Stomach (tissue), 9 donors: Measurements from ENCODE around the gene STAB1. TPM values are rescaled to one million over a fixed set of nuclear protein-coding genes. Genes with fewer than 3 reads are reported as not detected.

ENCODE experiments used
- DNase-seq, 2 donors: peaks; one replicate each; pipeline versions ENCODE4 v3.0.0 to v3.0.0-alpha.2; 2013 to 2019
- H3K27ac ChIP-seq, 5 donors: fragments of 200-600 bp in 4 of 5; sonication (generic) in 4 of 5; one replicate each; pipeline ENCODE4 v1.5.1; 2013 to 2019; ENCODE audit warnings: mild to moderate bottlenecking in 1 of 5, moderate library complexity in 1 of 5
- H3K27me3 ChIP-seq, 3 donors: fragments of 200-600 bp; sonication (generic); one replicate each; pipeline ENCODE4 v1.5.1; 2017 to 2019; ENCODE audit warnings: mixed run types in 1 of 3
- H3K36me3 ChIP-seq, 4 donors: fragments of 200-600 bp; sonication (generic); 1 replicate in 3 of 4; 2 replicates in 1 of 4; pipeline ENCODE4 v1.5.1; 2016 to 2019
- H3K4me1 ChIP-seq, 4 donors: fragments of 200-600 bp; sonication (generic); one replicate each; pipeline ENCODE4 v1.5.1; 2016 to 2019
- H3K4me3 ChIP-seq, 4 donors: fragments of 200-600 bp; sonication (generic) in 3 of 4; one replicate each; pipeline ENCODE4 v1.5.1; 2016 to 2019; ENCODE audit warnings: mild to moderate bottlenecking in 1 of 4
- H3K9me3 ChIP-seq, 4 donors: fragments of 200-600 bp; sonication (generic); one replicate each; pipeline ENCODE4 v1.5.1; 2016 to 2019
- EP300 ChIP-seq: sonication (generic); formaldehyde crosslinking; IDR thresholded peaks from one replicate; pipeline ENCODE4 v1.6.1; 2017; ENCODE audit warnings: antibody characterized with exemption
- POLR2A ChIP-seq, 4 donors: fragments of 450-650 bp; IDR thresholded peaks; one replicate each; pipeline ENCODE4 v1.6.1; 2016; ENCODE audit warnings: antibody characterized with exemption in 4 of 4, control low read depth in 2 of 4, mild to moderate bottlenecking in 1 of 4, moderate library complexity in 1 of 4
- POLR2AphosphoS5 ChIP-seq, 3 donors: sonication (generic); formaldehyde crosslinking; IDR thresholded peaks; one replicate each; pipeline ENCODE4 v1.6.1; 2016; ENCODE audit warnings: antibody characterized with exemption in 3 of 3
- WGBS, 5 donors: extraction: QIAGEN DNeasy Blood & Tissue Kit in 3 of 5; methylation state at CpG; one replicate each; pipeline versions ENCODE4 v1.1.5 to v1.1.7; 2013 to 2018; 5-methylcytosine and 5-hydroxymethylcytosine counted together
- intact Hi-C: fragments of 100-400 bp; cut with DNase I; formaldehyde crosslinking; loops from one replicate; pipeline ENCODE4 v1.15.1; 2023; ENCODE audit warnings: low total_unique reads
- polyA plus RNA-seq, 3 donors: library from polyadenylated mRNA; stranded (reverse); fragments of 200-250 nt; gene quantifications; one replicate each; pipeline ENCODE4 v1.2.3, GENCODE V29; 2013
- total RNA-seq, 5 donors: library from RNA; depleted of rRNA; stranded (reverse); fragments of >200 nt; gene quantifications; one replicate each; pipeline versions ENCODE4 v1.1.0 to v1.2.3, GENCODE V29; 2014 to 2016
- TF ChIP-seq, protein P1 (sequence below), 7 experiments: fragments of 450-650 bp in 4 of 7; fragments of 200-600 bp in 3 of 7; sonication (generic) in 3 of 7; IDR thresholded peaks; one replicate each; pipeline ENCODE4 v1.5.1; 2016 to 2019; ENCODE audit warnings: antibody characterized with exemption in 7 of 7, control low read depth in 2 of 7, mild to moderate bottlenecking in 1 of 7
- donor health status: healthy with polysubstance abuse.
- donor health status: Bipolar disorder and iron deficiency.
- donor health status: healthy.

The STAB1 gene
- total and polyA plus RNA-seq, 8 donors = 33.7 to 295 (median 62.8) TPM

DNA sequence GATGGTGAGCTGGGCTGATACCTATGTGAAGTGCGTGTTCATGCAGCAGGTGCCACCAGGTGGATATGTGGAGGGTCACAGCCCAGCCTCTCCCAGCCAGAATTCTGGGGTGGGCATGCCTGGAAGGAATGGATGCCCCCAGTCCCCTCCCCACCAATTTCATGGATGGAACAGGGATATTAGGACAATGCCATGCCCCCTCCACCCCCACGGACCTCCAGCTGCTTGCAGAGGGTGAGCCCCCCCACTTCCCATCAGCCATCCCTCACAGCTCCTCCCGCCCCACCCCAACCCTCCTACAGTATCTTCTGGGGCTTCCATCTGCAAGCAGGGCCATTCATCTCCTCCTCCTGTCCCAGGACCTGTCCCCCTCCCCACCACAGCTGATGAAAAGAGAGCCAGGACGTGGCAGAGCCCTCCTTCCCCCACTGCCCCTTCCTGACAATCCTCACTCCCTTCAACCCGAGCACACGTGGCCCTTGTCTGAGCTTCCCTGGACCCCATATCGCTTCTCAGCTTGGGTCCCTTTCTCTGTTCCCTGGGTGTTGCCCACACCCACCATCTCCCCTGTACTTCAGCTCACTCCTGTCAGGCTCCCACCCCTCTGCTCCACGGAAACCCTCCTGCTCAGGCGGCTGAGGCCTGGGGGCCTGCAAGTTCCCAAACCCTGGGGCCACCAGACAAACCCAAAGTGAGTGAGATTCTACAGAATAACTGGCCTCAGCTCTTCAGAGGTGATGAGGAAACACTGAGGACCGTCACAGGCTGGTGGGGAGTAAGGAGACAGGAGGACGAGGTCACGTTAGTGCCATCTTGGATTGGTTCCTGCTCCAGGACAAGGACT, 47.4 kb upstream of the STAB1 start:
- no peak overlapping the region for H3K4me3 ChIP-seq
- no peaks in the 10 kb centered on the region for H3K27me3 ChIP-seq
- 77 to 83% (median 78%) methylated on average over 12 of the region's 12 CpGs for WGBS, 5 donors
- H3K4me1 ChIP-seq = peaks cover 4 to 35% (median 24%) of the 10 kb centered on the region in 4 donors
- intact Hi-C loops = no loop called here
- H3K36me3 ChIP-seq = no peaks in the 10 kb centered on the region
- H3K27ac ChIP-seq = no peak overlapping the region
- H3K9me3 ChIP-seq = no peaks in the 10 kb centered on the region
- peak in 1 of 2 donors; percentile 5 for DNase-seq
- TF ChIP-seq, protein P1, sequence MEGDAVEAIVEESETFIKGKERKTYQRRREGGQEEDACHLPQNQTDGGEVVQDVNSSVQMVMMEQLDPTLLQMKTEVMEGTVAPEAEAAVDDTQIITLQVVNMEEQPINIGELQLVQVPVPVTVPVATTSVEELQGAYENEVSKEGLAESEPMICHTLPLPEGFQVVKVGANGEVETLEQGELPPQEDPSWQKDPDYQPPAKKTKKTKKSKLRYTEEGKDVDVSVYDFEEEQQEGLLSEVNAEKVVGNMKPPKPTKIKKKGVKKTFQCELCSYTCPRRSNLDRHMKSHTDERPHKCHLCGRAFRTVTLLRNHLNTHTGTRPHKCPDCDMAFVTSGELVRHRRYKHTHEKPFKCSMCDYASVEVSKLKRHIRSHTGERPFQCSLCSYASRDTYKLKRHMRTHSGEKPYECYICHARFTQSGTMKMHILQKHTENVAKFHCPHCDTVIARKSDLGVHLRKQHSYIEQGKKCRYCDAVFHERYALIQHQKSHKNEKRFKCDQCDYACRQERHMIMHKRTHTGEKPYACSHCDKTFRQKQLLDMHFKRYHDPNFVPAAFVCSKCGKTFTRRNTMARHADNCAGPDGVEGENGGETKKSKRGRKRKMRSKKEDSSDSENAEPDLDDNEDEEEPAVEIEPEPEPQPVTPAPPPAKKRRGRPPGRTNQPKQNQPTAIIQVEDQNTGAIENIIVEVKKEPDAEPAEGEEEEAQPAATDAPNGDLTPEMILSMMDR (IDR thresholded peaks at IDR 0.05) = no peak
- TF ChIP-seq EP300 (no peak), POLR2A (IDR thresholded peaks at IDR 0.05) (no peak), POLR2AphosphoS5 (IDR thresholded peaks at IDR 0.05) (no peak)

DNA sequence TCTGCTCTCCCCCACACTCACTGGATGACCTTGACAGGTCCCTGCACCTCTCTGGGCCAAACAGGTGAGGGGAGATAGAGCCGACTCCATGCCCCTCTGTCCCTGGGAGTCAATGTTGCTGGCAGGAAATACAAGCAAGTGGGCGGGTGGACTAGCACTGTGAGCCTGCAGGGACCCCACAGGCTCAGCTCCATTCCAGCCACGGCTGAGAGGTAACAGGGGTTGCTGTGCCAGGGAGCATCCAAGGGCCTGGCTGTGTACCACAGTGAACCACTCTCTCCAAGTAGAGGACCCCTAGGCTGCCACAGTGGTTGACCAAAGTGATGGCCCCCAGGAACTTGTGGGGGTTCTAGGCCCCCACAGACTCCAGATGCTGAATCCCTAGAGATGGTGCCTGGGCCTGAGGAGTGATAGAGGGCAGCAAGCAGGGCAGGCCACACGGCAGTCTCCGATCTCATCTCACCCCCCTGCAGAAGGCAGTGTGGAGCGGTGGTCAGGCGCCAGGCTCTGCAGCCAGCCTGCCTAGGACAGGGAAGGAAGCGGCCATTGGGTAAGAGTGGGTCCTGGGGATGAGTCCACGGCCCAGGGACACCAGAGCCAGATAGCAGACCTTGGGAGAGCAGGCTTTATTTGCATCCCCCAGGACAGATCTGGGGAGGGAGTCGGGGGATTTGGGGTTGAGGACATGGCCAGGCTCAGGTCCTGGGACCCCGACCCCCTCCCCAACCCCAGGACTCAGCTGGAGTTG, 44.5 kb upstream of the STAB1 start:
- Histone ChIP-seq H3K27me3 (no peaks in the 10 kb centered on the region), H3K36me3 (no peaks in the 10 kb centered on the region), H3K9me3 (no peaks in the 10 kb centered on the region), H3K4me1 (peaks cover 21 to 46% (median 36%) of the 10 kb centered on the region in 4 donors), H3K4me3 (no peak overlapping the region), H3K27ac (no peak overlapping the region)
- no peak for TF ChIP-seq EP300
- TF ChIP-seq, protein P1 (IDR thresholded peaks at IDR 0.05) = no peak
- no peak for TF ChIP-seq POLR2AphosphoS5 (IDR thresholded peaks at IDR 0.05)
- no peak for TF ChIP-seq POLR2A (IDR thresholded peaks at IDR 0.05)
- WGBS, 5 donors = 82 to 90% (median 84%) methylated on average over 7 to 11 of the region's 11 CpGs
- DNase-seq = no peak
- intact Hi-C loops = no loop called here

DNA sequence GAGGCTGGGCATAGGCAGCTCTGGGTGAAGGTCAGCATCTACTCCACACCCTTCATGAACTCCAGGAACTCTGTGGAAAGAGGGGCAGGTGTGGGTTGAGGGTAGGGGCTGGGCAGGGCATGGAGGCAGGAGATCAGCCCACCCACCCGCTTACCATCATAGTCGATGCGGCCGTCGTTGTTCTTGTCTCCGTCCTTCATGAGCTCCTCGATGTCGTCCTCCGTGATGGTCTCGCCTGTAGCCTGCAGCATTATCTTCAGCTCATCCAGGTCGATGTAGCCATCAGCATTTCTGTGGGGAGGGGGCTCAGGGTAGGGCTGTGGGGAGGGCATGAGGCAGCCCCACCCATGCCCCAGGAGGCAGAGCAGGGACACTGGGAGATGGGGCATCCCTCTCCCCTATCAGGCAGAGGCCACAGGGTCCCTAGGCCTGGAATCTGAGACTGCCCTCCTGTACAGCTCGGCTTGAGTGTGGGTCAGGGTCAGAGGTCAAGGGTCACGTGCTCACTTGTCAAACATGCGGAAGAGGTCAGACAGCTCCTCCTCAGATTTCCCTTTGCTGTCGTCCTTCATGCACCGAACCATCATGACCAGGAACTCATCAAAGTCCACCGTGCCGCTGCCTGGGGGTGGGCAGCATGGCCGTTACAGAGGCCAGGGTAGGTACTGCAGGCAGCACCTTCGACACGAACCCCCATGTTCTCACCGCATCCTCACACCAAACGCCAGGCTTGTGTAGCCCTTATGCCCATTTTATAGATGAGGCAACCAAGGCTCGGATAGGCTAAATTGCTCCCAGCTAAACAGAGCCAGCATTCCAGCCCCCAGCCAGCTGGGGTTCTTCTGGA, 43.7 kb upstream of the STAB1 start:
- H3K36me3 ChIP-seq = no peaks in the 10 kb centered on the region
- H3K27ac ChIP-seq = no peak overlapping the region
- DNase-seq = peak in 1 of 2 donors; percentile 18
- no peak overlapping the region for H3K4me3 ChIP-seq
- H3K4me1 ChIP-seq = peaks cover 26 to 53% (median 43%) of the 10 kb centered on the region in 4 donors
- TF ChIP-seq, protein P1 (IDR thresholded peaks at IDR 0.05) = no peak
- TF ChIP-seq POLR2AphosphoS5 (IDR thresholded peaks at IDR 0.05) (no peak), EP300 (no peak), POLR2A (IDR thresholded peaks at IDR 0.05) (no peak)
- H3K9me3 ChIP-seq = no peaks in the 10 kb centered on the region
- WGBS, 5 donors = 78 to 90% (median 83%) methylated on average over 23 to 24 of the region's 24 CpGs
- H3K27me3 ChIP-seq = no peaks in the 10 kb centered on the region
- intact Hi-C loops = no loop called here

DNA sequence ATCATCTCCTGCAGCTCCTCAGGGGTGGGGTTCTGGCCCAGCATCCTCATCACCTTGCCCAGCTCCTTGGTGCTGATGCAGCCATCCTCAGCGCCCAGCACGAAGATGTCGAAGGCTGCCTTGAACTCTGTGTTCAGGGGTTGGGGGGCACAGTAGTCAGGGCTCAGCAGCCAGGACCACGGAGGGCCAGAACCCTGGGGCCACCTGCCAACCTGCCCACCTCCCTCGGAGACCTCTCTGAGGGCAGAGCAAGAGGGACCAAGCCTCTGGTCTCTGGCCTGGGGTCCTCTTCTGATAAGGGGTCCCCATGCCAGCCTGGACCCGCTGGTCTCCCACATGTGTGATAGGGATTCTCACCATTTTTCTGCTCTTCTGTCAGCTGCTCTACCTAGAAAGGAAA, 43.0 kb upstream of the STAB1 start:
- intact Hi-C loops = no loop called here
- DNase-seq = peak in 1 of 2 donors; percentile 6
- no peaks in the 10 kb centered on the region for H3K36me3 ChIP-seq
- H3K4me3 ChIP-seq = no peak overlapping the region
- 75 to 96% (median 94%) methylated on average over 1 to 6 of the region's 6 CpGs for WGBS, 5 donors
- TF ChIP-seq POLR2A (IDR thresholded peaks at IDR 0.05) (no peak), EP300 (no peak), POLR2AphosphoS5 (IDR thresholded peaks at IDR 0.05) (no peak)
- TF ChIP-seq, protein P1 (IDR thresholded peaks at IDR 0.05) = no peak
- H3K27me3 ChIP-seq = no peaks in the 10 kb centered on the region
- peaks cover 32 to 54% (median 46%) of the 10 kb centered on the region in 4 donors for H3K4me1 ChIP-seq
- H3K27ac ChIP-seq = no peak overlapping the region
- H3K9me3 ChIP-seq = no peaks in the 10 kb centered on the region
